SK-N-SH (cell line): ENCODE results near the gene INPP5A.

Source experiments
- CHD2 ChIP-seq: fragments of 150-350 bp; IDR thresholded peaks from 2 replicates; pipeline ENCODE4 v1.6.1; 2018; ENCODE audit warnings: low read length; ENCODE audit not compliant: partially characterized antibody
- ELF1 ChIP-seq: IDR thresholded peaks from 2 replicates; pipeline ENCODE4 v1.4.0; 2012
- EP300 ChIP-seq, 2 experiments: IDR thresholded peaks; 2 replicates each; pipeline versions ENCODE4 v1.4.0 to v1.6.1; 2012; ENCODE audit warnings: borderline replicate concordance in 1 of 2, low read depth in 1 of 2, low read length in 1 of 2
- GABPA ChIP-seq: IDR thresholded peaks from 2 replicates; pipeline ENCODE4 v1.4.0; 2012; ENCODE audit warnings: low read depth, mild to moderate bottlenecking
- JUND ChIP-seq: IDR thresholded peaks from 2 replicates; pipeline ENCODE4 v1.4.0; 2012
- PBX3 ChIP-seq: IDR thresholded peaks from 2 replicates; pipeline ENCODE4; 2012
- POLR2AphosphoS5 ChIP-seq: IDR thresholded peaks from 2 replicates; pipeline ENCODE4 v1.6.1; 2012; ENCODE audit warnings: low read depth, low read length
- RCOR1 ChIP-seq: fragments of 150-350 bp; IDR thresholded peaks from 2 replicates; pipeline ENCODE4 v1.6.1; 2017; ENCODE audit warnings: antibody characterized with exemption, low read length
- RFX5 ChIP-seq: IDR thresholded peaks from 2 replicates; pipeline ENCODE4 v1.6.1; 2012; ENCODE audit warnings: mild to moderate bottlenecking, improper control_type of control experiment, low read length
- SIN3A ChIP-seq: IDR thresholded peaks from 2 replicates; pipeline ENCODE4 v1.6.1; 2012; ENCODE audit warnings: low read depth, mild to moderate bottlenecking, low read length, moderate library complexity, borderline replicate concordance
- SMC3 ChIP-seq: IDR thresholded peaks from 2 replicates; pipeline ENCODE4 v1.6.1; 2012; ENCODE audit warnings: low read depth, low read length, improper control_type of control experiment
- YY1 ChIP-seq: IDR thresholded peaks from 2 replicates; pipeline ENCODE4 v1.4.0; 2012; ENCODE audit warnings: low read depth, mild to moderate bottlenecking
- ZBTB33 ChIP-seq: IDR thresholded peaks from 2 replicates; pipeline ENCODE4 v1.4.0; 2012; ENCODE audit warnings: low read depth, borderline replicate concordance
- TF ChIP-seq, protein P1 (sequence below): fragments of 200-600 bp; sonication (generic); IDR thresholded peaks from 2 replicates; pipeline ENCODE4 v1.6.1; 2017; ENCODE audit warnings: antibody characterized with exemption, mild to moderate bottlenecking, moderate library complexity

DNA sequence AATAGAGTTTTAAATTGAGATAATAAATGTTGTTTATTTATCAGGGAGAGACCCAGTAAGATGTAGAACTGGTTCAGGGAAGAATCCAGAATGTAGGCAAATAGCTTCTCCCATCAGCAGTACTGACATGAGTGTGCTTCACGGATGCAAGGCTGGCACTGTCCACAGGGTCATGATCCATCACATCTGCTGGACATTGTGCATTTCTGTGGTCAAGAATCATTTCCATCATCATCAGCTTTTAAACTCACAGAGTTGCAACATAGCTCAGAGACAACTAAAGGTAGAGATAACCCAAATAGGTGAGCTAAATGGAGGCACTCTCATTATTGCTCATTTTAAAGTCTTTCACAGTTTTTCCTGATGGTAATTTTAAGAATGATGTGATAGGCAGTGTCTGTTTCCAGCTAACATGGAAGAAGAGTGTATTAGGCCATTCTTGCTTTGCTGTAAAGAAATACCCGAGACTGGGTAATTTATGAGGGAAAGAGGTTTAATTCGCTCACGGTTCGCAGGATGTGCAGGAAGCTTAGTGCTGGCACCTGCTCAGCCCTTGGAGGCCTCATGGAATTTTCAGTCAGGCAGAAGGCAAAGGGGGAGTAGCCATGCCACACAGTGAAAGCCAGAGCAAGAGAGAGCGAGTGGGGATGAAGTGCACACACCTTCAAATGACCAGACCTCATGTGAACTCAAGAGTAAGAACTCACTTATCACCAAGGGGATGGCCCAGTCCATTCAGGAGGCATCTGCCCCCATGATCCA, 80.8 kb downstream of the INPP5A start:
- TF ChIP-seq, protein P1, sequence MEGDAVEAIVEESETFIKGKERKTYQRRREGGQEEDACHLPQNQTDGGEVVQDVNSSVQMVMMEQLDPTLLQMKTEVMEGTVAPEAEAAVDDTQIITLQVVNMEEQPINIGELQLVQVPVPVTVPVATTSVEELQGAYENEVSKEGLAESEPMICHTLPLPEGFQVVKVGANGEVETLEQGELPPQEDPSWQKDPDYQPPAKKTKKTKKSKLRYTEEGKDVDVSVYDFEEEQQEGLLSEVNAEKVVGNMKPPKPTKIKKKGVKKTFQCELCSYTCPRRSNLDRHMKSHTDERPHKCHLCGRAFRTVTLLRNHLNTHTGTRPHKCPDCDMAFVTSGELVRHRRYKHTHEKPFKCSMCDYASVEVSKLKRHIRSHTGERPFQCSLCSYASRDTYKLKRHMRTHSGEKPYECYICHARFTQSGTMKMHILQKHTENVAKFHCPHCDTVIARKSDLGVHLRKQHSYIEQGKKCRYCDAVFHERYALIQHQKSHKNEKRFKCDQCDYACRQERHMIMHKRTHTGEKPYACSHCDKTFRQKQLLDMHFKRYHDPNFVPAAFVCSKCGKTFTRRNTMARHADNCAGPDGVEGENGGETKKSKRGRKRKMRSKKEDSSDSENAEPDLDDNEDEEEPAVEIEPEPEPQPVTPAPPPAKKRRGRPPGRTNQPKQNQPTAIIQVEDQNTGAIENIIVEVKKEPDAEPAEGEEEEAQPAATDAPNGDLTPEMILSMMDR = no peak
- TF ChIP-seq JUND (no peak), SMC3 (no peak), PBX3 (no peak), ZBTB33 (no peak), ELF1 (no peak), POLR2AphosphoS5 (no peak), RCOR1 (no peak), SIN3A (no peak), YY1 (no peak), EP300 (IDR thresholded peaks at IDR 0.05; ENCODE audit: borderline replicate concordance in 1 of 2, low read depth in 1 of 2, low read length in 1 of 2) (no peak), RFX5 (no peak), CHD2 (no peak), GABPA (no peak)
